ENCODE results near the gene CD151. TPM values are rescaled to one million over a fixed set of nuclear protein-coding genes. Genes with fewer than 3 reads are reported as not detected.
A peak's percentile ranks its signal among the peaks of the same experiment; 100 is the strongest.

CD151 gene
- total and polyA plus RNA-seq, 3 experiments from 2014 or later = 19.6 to 65.5 (median 61.2) TPM

DNA sequence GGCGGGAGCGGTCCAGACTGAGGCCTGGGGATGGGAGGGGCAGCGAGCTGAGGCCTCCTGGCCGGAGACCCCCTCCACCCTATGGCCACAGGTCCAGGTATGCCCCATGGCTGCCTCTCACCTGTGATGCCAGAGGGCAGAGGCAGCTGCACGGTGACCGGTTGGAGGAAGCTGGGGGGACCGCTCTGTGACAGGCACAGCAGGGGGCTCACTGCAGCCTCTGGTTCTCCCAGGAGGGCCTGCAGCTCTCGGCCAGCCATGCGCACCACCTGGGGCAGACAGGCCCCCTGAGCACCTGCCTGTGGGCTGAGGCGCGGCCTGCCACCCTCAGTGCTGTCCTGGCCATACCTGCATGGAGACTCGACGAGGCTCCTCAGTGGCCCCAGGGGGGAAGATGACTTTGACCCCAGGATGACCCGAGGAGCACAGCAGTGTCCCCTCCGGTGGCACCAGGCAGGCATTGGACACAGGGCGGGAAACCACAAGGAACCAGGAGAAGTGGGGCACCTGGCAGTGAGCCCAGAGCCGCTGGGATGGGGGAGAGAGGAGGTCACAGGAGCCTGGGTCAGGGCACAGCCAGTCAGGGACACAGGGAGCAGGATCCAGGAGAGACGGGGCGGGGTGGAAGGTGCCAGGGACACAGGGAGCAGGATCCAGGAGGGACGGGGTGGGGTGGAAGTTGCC, 31.5 kb upstream of the CD151 start:
- POLR2A ChIA-PET = interaction anchor here (1.3 kb wide), 1 partner anchor 18 kb away, joined by 3 read pairs; the partner anchor contains the start of gene PNPLA2
- no peak for DNase-seq
- Histone ChIP-seq H3K36me3 (ENCODE audit: insufficient read depth, low read length) (no peaks in the 10 kb centered on the region), H3K4me3 (ENCODE audit: low read length) (no peak overlapping the region), H3K9me3 (ENCODE audit: low read length) (no peaks in the 10 kb centered on the region), H3K4me1 (ENCODE audit: insufficient read depth, low read length) (peaks cover 22% of the 10 kb centered on the region), H3K27me3 (ENCODE audit: insufficient read depth, low read length, poor library complexity, severe bottlenecking) (no peaks in the 10 kb centered on the region), H3K27ac (ENCODE audit: low read depth, low read length) (no peak overlapping the region)
- H3K4me1 Mint-ChIP-seq = peaks cover 9 to 27% (median 11%) of the 10 kb centered on the region in 3 donors
- CTCF ChIA-PET = interaction anchor here (0.7 to 1.4 kb wide), 3 partner anchors 18 to 54 kb away, joined by 3 to 4 read pairs (median 4); partner anchors contain the start of genes PNPLA2 and TALDO1
- no peaks in the 10 kb centered on the region for H3K27me3 Mint-ChIP-seq
- H3K36me3 Mint-ChIP-seq = peaks cover 0 to 2% (median 0%) of the 10 kb centered on the region in 3 donors
- H3K4me3 Mint-ChIP-seq = peak overlapping the region in 2 of 7 donors; percentile 11 to 68
- H3K27ac Mint-ChIP-seq = peak overlapping the region in 1 of 8 donors; percentile 23
- H3K9me3 Mint-ChIP-seq = no peaks in the 10 kb centered on the region

DNA sequence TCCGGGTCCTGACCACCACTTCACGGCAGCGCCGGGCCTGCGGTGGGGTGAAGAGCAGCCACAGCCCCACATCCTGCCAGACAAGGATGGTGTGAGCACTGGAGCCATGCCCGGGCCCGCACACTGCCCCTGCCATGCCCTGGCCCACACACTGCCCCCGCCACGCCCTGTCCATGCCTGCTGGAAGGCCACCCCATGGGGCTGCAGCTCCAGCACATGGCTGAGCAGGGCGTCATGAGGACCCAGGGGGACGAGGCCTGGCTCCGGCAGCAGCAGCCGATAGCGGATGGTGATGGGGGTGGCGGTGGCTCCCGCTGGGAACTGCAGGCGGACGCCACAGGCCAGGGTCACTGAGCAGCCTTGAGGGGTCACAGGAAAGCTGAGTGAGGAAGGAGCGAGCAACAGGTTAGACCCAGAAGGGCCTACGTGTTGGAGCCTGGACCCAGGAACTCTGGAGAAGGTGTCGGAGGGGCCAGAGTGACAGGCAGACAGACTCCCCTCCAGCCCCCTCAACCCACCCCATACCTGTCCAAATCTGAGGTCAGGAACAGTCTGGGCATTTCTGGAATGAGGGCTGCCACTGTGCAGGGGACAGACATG, 30.6 kb upstream of the CD151 start:
- Mint-ChIP-seq H3K36me3 (peaks cover 0 to 2% (median 0%) of the 10 kb centered on the region in 3 donors), H3K4me1 (peaks cover 2 to 18% (median 6%) of the 10 kb centered on the region in 3 donors), H3K4me3 (peak overlapping the region in 2 of 7 donors; percentile 19 to 68), H3K9me3 (no peaks in the 10 kb centered on the region), H3K27me3 (no peaks in the 10 kb centered on the region), H3K27ac (peak overlapping the region in 1 of 8 donors; percentile 60)
- Histone ChIP-seq H3K27me3 (ENCODE audit: insufficient read depth, low read length, poor library complexity, severe bottlenecking) (no peaks in the 10 kb centered on the region), H3K36me3 (ENCODE audit: insufficient read depth, low read length) (no peaks in the 10 kb centered on the region), H3K4me3 (ENCODE audit: low read length) (no peak overlapping the region), H3K4me1 (ENCODE audit: insufficient read depth, low read length) (peaks cover 13% of the 10 kb centered on the region), H3K9me3 (ENCODE audit: low read length) (no peaks in the 10 kb centered on the region), H3K27ac (ENCODE audit: low read depth, low read length) (no peak overlapping the region)
- ChIA-PET POLR2A (no interaction called here), CTCF (interaction anchor here (1.3 kb wide), 1 partner anchor 54 kb away, joined by 4 read pairs; the partner anchor contains the start of gene TALDO1)
- no peak for DNase-seq

DNA sequence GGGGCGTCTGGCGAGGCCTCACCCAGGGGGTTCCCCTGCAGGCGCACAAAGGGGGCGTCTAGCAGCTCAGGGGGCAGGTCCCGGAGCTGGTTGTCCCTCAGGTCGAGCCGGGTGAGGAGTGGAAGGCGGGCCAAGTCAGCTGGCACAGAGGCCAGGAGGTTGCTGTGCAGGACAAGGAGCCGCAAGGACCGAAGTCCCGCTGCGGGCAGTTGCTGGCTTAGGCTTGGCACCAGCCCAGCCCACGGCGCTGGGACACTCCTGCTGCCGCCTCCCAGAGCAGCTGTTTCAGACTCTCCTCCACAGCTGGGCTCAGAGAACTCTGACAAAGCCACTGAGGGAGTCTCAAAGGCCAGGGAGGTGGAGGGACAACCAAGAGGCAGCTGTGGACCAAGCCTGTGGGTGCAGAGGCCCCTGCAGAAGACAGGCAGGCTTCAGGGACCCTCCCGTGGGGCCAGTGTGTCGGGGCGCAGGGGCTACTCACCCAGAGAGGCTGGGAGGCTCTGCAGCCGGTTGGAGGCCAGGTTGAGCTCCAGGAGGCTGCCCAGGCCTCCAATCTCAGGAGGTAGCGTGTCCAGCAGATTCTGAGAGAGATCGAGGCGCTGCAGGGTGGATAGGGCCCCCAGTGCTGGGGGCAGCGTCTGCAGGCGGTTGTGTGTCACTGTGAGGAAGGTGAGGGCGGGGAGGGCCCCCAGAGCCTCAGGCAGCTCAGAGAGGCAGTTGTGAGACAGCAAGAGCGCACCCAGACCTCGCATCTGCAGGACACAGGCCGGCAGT, 29.9 kb upstream of the CD151 start:
- no peak overlapping the region for H3K27ac Mint-ChIP-seq
- no peak overlapping the region for H3K27ac ChIP-seq (ENCODE audit: low read depth, low read length)
- H3K27me3 ChIP-seq (ENCODE audit: insufficient read depth, low read length, poor library complexity, severe bottlenecking) = no peaks in the 10 kb centered on the region
- H3K9me3 ChIP-seq (ENCODE audit: low read length) = no peaks in the 10 kb centered on the region
- peaks cover 11% of the 10 kb centered on the region for H3K4me1 ChIP-seq (ENCODE audit: insufficient read depth, low read length)
- POLR2A ChIA-PET = interaction anchor here (1.6 kb wide), 1 partner anchor 17 kb away, joined by 5 read pairs; the partner anchor contains the start of gene PNPLA2
- H3K4me1 Mint-ChIP-seq = peaks cover 3 to 18% (median 6%) of the 10 kb centered on the region in 3 donors
- DNase-seq = no peak
- CTCF ChIA-PET = no interaction called here
- H3K4me3 Mint-ChIP-seq = peak overlapping the region in 3 of 7 donors; percentile 2 to 23 (median 19)
- H3K27me3 Mint-ChIP-seq = no peaks in the 10 kb centered on the region
- no peaks in the 10 kb centered on the region for H3K9me3 Mint-ChIP-seq
- H3K36me3 Mint-ChIP-seq = no peaks in the 10 kb centered on the region
- H3K36me3 ChIP-seq (ENCODE audit: insufficient read depth, low read length) = no peaks in the 10 kb centered on the region
- H3K4me3 ChIP-seq (ENCODE audit: low read length) = no peak overlapping the region

DNA sequence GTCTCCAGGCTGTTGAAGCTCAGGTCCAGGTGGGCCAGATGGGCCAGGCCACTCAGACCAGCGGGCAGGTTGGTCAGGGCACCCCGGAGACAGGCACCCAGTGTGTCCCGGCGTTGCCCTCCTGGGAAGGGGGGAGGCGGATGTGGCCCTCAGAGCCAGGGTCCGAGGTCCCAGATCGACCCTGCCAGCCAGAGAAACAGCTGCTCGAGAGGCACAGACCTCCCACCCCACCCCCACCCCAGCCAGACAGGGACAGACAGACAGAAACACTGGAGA, 29.3 kb upstream of the CD151 start:
- H3K27me3 ChIP-seq (ENCODE audit: insufficient read depth, low read length, poor library complexity, severe bottlenecking) = no peaks in the 10 kb centered on the region
- H3K9me3 Mint-ChIP-seq = no peaks in the 10 kb centered on the region
- H3K4me3 Mint-ChIP-seq = peak overlapping the region in 1 of 7 donors; percentile 39
- no peak for DNase-seq
- H3K36me3 ChIP-seq (ENCODE audit: insufficient read depth, low read length) = no peaks in the 10 kb centered on the region
- no peaks in the 10 kb centered on the region for H3K9me3 ChIP-seq (ENCODE audit: low read length)
- CTCF ChIA-PET = no interaction called here
- H3K4me3 ChIP-seq (ENCODE audit: low read length) = no peak overlapping the region
- no peak overlapping the region for H3K27ac ChIP-seq (ENCODE audit: low read depth, low read length)
- H3K4me1 ChIP-seq (ENCODE audit: insufficient read depth, low read length) = peaks cover 13% of the 10 kb centered on the region
- H3K36me3 Mint-ChIP-seq = no peaks in the 10 kb centered on the region
- H3K27ac Mint-ChIP-seq = no peak overlapping the region
- no peaks in the 10 kb centered on the region for H3K27me3 Mint-ChIP-seq
- POLR2A ChIA-PET = interaction anchor here (1.6 kb wide), 1 partner anchor 16 kb away, joined by 5 read pairs; the partner anchor contains the start of gene PNPLA2
- H3K4me1 Mint-ChIP-seq = peaks cover 7 to 20% (median 8%) of the 10 kb centered on the region in 3 donors

DNA sequence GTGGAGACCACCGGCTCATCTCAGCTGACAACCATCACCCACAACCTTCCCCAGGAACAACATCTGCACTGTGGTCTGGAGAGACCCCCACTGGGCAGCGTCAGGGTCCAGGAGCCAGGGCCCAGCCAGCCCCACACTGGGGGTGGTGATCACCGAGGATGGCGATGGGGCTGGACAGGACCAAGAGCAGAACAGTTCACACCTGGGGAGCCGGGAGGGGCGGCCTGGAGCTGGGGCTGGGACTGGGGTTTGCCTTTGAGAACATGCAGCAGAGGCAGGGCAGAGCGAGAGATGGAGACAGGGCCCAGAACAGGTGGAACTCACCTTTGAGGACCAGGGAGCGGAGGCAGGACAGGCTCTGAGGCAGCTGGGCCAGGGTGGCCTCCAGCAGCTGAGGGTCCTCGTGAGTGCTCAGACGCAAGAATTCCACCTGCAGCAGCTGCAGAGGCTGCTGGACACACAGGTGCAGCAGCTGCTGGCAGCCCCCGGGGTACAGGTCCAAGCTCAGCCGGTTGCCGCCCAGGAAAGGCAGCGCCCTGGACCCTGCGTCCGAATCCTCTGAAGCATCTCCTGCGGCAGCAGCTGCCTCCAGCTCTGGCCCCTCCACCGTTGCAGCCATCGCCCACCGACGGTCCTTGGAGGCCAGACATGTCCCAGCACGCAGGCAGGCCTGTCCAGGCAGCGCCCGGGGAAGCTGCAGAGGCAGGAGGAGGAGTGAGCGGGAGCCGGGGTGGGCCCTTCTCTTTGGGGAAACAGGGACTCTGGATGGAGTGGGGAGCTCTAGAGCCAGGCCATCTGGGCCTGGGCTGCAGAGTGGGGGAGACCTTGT, 28.8 kb upstream of the CD151 start:
- H3K27ac Mint-ChIP-seq = peak overlapping the region in 4 of 8 donors; percentile 68 to 92 (median 87)
- H3K4me3 Mint-ChIP-seq = peak overlapping the region; percentile 70 to 91 (median 80)
- POLR2A ChIA-PET = interaction anchor here (0.7 to 1.6 kb wide), 2 partner anchors 16 to 28 kb away, joined by 5 read pairs; partner anchors contain the start of genes CD151 and PNPLA2
- H3K4me1 Mint-ChIP-seq = peaks cover 13 to 26% (median 13%) of the 10 kb centered on the region in 3 donors
- CTCF ChIA-PET = no interaction called here
- H3K36me3 ChIP-seq (ENCODE audit: insufficient read depth, low read length) = no peaks in the 10 kb centered on the region
- H3K4me3 ChIP-seq (ENCODE audit: low read length) = peak overlapping the region; percentile 56
- H3K27me3 ChIP-seq (ENCODE audit: insufficient read depth, low read length, poor library complexity, severe bottlenecking) = no peaks in the 10 kb centered on the region
- no peak for DNase-seq
- H3K36me3 Mint-ChIP-seq = no peaks in the 10 kb centered on the region
- H3K27me3 Mint-ChIP-seq = no peaks in the 10 kb centered on the region
- no peaks in the 10 kb centered on the region for H3K9me3 ChIP-seq (ENCODE audit: low read length)
- peaks cover 19% of the 10 kb centered on the region for H3K4me1 ChIP-seq (ENCODE audit: insufficient read depth, low read length)
- no peaks in the 10 kb centered on the region for H3K9me3 Mint-ChIP-seq
- peak overlapping the region; percentile 43 for H3K27ac ChIP-seq (ENCODE audit: low read depth, low read length)

DNA sequence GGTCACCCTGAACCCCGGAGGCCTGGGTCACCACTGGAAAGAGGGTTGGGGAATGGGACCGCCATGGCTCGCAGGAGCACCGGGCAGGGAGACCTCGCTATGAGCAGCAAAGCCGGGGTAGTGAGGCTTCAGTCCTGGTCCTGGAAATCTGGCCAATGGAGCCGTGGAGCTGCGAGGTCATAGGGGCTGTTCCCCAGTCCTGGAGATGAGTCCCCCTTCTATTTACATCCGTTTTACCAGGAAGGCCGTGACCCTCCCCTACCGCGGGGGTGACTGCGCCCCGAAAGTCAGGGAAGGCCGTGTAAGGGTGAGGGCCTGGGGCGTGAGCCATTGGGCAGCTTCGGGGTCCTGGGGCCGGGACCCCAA, 28.2 kb upstream of the CD151 start:
- no peak for DNase-seq
- Histone ChIP-seq H3K4me1 (ENCODE audit: insufficient read depth, low read length) (peaks cover 19% of the 10 kb centered on the region), H3K27ac (ENCODE audit: low read depth, low read length) (peak overlapping the region; percentile 43), H3K4me3 (ENCODE audit: low read length) (peak overlapping the region; percentile 56), H3K27me3 (ENCODE audit: insufficient read depth, low read length, poor library complexity, severe bottlenecking) (no peaks in the 10 kb centered on the region), H3K36me3 (ENCODE audit: insufficient read depth, low read length) (no peaks in the 10 kb centered on the region), H3K9me3 (ENCODE audit: low read length) (no peaks in the 10 kb centered on the region)
- H3K4me1 Mint-ChIP-seq = peaks cover 14 to 29% (median 15%) of the 10 kb centered on the region in 3 donors
- ChIA-PET CTCF (interaction anchor here (1.7 kb wide), 1 partner anchor 15 kb away, joined by 5 read pairs; the partner anchor contains the start of gene PNPLA2), POLR2A (interaction anchor here (0.6 to 1.6 kb wide), 4 partner anchors 15 to 156 kb away, joined by 4 to 5 read pairs (median 4); partner anchors contain the start of genes CD151 and PNPLA2)
- H3K4me3 Mint-ChIP-seq = peak overlapping the region; percentile 70 to 91 (median 80)
- peak overlapping the region in 5 of 8 donors; percentile 54 to 88 (median 86) for H3K27ac Mint-ChIP-seq
- H3K27me3 Mint-ChIP-seq = no peaks in the 10 kb centered on the region
- peaks cover 0 to 2% (median 0%) of the 10 kb centered on the region in 3 donors for H3K36me3 Mint-ChIP-seq
- H3K9me3 Mint-ChIP-seq = no peaks in the 10 kb centered on the region
